ENCODE data around the gene PNMA8A.
A peak's percentile ranks its signal among the peaks of the same experiment; 100 is the strongest.
"Not testable (repeated sequence)": the region's sequence is repeated elsewhere in the genome, so short reads cannot be mapped to it uniquely, and the experiment has no call there.

Gene PNMA8A

GRCh38 chr19:46447006-46447405 is 24.4 kb downstream of the PNMA8A start:
- no peak overlapping the region for H3K27ac ChIP-seq (ENCODE audit: low read length)
- no peaks in the 10 kb centered on the region for H3K27me3 ChIP-seq (ENCODE audit: low read depth, low read length)
- H3K9me3 ChIP-seq (ENCODE audit: control insufficient read depth in 1 of 2, low read length in 2 of 2): no peaks in the 10 kb centered on the region
- H3K4me3 ChIP-seq (ENCODE audit: low read depth in 1 of 2, low read length in 2 of 2): no peak overlapping the region
- no peaks in the 10 kb centered on the region for H3K36me3 ChIP-seq (ENCODE audit: control insufficient read depth in 1 of 2, insufficient read depth in 2 of 2, low read length in 2 of 2)
- H3K4me1 ChIP-seq (ENCODE audit: control insufficient read depth in 1 of 2, insufficient read depth in 2 of 2, low read length in 2 of 2): no peaks in the 10 kb centered on the region

DNA sequence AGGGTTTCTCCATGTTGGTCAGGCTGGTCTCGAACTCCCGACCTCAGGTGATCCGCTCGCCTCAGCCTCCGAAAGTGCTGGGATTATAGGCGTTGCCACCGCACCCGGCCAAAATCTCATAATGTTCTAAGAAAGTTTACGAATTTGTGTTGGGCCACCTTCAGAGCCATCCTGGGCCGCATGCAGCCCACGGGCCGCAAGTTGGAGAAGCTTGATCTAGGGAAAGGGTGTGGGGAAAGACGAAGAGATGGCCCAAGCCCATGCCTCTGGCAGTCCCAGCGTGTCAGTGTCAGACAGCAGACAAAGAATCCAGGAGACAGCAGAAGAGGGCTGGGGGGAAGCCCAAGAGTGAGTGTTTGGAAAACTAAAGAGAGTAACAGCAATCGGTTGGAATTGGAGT is 25.3 kb downstream of the PNMA8A start:
- Histone ChIP-seq H3K4me1 (ENCODE audit: control insufficient read depth in 1 of 2, insufficient read depth in 2 of 2, low read length in 2 of 2) (no peaks in the 10 kb centered on the region), H3K27ac (ENCODE audit: low read length) (no peak overlapping the region), H3K27me3 (ENCODE audit: low read depth, low read length) (no peaks in the 10 kb centered on the region), H3K36me3 (ENCODE audit: control insufficient read depth in 1 of 2, insufficient read depth in 2 of 2, low read length in 2 of 2) (no peaks in the 10 kb centered on the region), H3K9me3 (ENCODE audit: control insufficient read depth in 1 of 2, low read length in 2 of 2) (no peaks in the 10 kb centered on the region), H3K4me3 (ENCODE audit: low read depth in 1 of 2, low read length in 2 of 2) (no peak overlapping the region)

GRCh38 chr19:46442808-46443450 is 28.4 kb downstream of the PNMA8A start:
- Histone ChIP-seq H3K4me1 (ENCODE audit: control insufficient read depth in 1 of 2, insufficient read depth in 2 of 2, low read length in 2 of 2) (no peaks in the 10 kb centered on the region), H3K27ac (ENCODE audit: low read length) (no peak overlapping the region), H3K4me3 (ENCODE audit: low read depth in 1 of 2, low read length in 2 of 2) (no peak overlapping the region), H3K36me3 (ENCODE audit: control insufficient read depth in 1 of 2, insufficient read depth in 2 of 2, low read length in 2 of 2) (no peaks in the 10 kb centered on the region), H3K9me3 (ENCODE audit: control insufficient read depth in 1 of 2, low read length in 2 of 2) (no peaks in the 10 kb centered on the region), H3K27me3 (ENCODE audit: low read depth, low read length) (no peaks in the 10 kb centered on the region)

- Histone ChIP-seq H3K27me3 (ENCODE audit: low read depth, low read length) (no peaks in the 10 kb centered on the region), H3K27ac (ENCODE audit: low read length) (no peak overlapping the region), H3K36me3 (ENCODE audit: control insufficient read depth in 1 of 2, insufficient read depth in 2 of 2, low read length in 2 of 2) (no peaks in the 10 kb centered on the region), H3K4me1 (ENCODE audit: control insufficient read depth in 1 of 2, insufficient read depth in 2 of 2, low read length in 2 of 2) (no peaks in the 10 kb centered on the region), H3K9me3 (ENCODE audit: control insufficient read depth in 1 of 2, low read length in 2 of 2) (no peaks in the 10 kb centered on the region), H3K4me3 (ENCODE audit: low read depth in 1 of 2, low read length in 2 of 2) (no peak overlapping the region)
Measured at GRCh38 chr19:46441866-46442265, 29.5 kb downstream of the PNMA8A start.

DNA sequence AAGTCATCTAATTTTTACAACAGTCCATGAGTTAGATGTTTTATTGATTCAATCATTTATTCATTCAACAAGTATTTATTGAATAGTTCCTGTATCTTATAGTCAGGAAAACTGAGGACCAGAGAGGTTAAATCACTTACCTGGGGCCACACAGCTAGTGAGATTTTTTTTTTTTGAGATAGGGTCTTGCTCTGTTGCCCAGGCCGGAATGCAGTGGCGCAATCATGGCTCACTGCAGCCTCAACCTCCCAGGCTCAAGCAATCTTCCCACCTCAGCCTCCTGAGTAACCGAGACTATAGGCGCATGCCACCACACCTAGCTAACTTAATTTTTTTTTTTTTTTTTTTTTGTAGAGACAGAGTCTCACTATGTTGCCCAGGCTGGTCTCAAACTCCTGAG is 35.7 kb downstream of the PNMA8A start:
- H3K9me3 ChIP-seq (ENCODE audit: control insufficient read depth in 1 of 2, low read length in 2 of 2); H3K4me1 ChIP-seq (ENCODE audit: control insufficient read depth in 1 of 2, insufficient read depth in 2 of 2, low read length in 2 of 2); H3K36me3 ChIP-seq (ENCODE audit: control insufficient read depth in 1 of 2, insufficient read depth in 2 of 2, low read length in 2 of 2); H3K4me3 ChIP-seq (ENCODE audit: low read depth in 1 of 2, low read length in 2 of 2); H3K27ac ChIP-seq (ENCODE audit: low read length); H3K27me3 ChIP-seq (ENCODE audit: low read depth, low read length): not testable (repeated sequence)

DNA sequence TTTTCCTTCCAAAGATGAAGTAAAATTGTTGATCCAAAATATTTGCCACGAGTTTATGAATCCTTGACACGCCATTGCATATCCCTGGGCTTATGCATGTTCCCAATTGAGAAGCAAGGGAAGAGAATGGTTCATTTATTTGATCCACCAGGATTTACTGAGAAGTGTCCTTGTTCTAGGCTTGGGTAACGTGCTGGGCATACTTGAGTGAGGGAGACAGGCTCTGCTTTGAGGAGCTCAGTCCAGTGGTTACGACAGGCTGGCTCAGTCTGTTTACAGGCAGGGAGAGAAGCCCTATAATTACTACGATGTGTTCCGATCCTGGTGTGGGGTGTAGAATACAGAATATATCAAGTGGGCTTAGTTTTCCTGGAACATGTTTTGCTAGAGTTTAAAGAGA is 36.4 kb downstream of the PNMA8A start:
- H3K4me3 ChIP-seq (ENCODE audit: low read depth in 1 of 2, low read length in 2 of 2): no peak overlapping the region
- no peak overlapping the region for H3K27ac ChIP-seq (ENCODE audit: low read length)
- no peaks in the 10 kb centered on the region for H3K27me3 ChIP-seq (ENCODE audit: low read depth, low read length)
- H3K4me1 ChIP-seq (ENCODE audit: control insufficient read depth in 1 of 2, insufficient read depth in 2 of 2, low read length in 2 of 2): no peaks in the 10 kb centered on the region
- H3K9me3 ChIP-seq (ENCODE audit: control insufficient read depth in 1 of 2, low read length in 2 of 2): no peaks in the 10 kb centered on the region
- H3K36me3 ChIP-seq (ENCODE audit: control insufficient read depth in 1 of 2, insufficient read depth in 2 of 2, low read length in 2 of 2): no peaks in the 10 kb centered on the region

- H3K27ac ChIP-seq (ENCODE audit: low read length); H3K4me3 ChIP-seq (ENCODE audit: low read depth in 1 of 2, low read length in 2 of 2); H3K9me3 ChIP-seq (ENCODE audit: control insufficient read depth in 1 of 2, low read length in 2 of 2); H3K27me3 ChIP-seq (ENCODE audit: low read depth, low read length); H3K4me1 ChIP-seq (ENCODE audit: control insufficient read depth in 1 of 2, insufficient read depth in 2 of 2, low read length in 2 of 2); H3K36me3 ChIP-seq (ENCODE audit: control insufficient read depth in 1 of 2, insufficient read depth in 2 of 2, low read length in 2 of 2): not testable (repeated sequence)
Measured at GRCh38 chr19:46433470-46433869, 37.9 kb downstream of the PNMA8A start.

DNA sequence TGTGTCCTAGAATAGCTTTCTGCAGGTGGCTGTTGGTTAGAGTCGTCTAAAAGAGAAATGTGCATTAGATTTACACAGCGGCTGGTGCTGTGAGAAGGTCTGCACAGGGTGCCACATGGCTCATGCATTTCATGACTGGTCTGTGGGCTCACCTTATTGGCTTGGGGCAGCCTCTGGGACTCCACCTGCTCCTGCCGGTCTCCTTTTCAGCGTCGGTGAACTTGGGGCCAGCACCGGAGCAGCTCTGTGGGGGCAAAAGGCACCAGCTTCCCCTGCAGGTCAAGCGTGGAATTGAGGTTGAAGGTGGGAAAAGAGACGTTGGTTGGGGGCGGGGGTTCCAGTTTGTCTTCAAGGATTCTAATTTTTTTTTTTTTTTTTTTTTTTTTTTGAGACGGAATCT is 39.5 kb downstream of the PNMA8A start:
- no peaks in the 10 kb centered on the region for H3K9me3 ChIP-seq (ENCODE audit: control insufficient read depth in 1 of 2, low read length in 2 of 2)
- peaks cover 0 to 3% of the 10 kb centered on the region in 2 donors for H3K4me1 ChIP-seq (ENCODE audit: control insufficient read depth in 1 of 2, insufficient read depth in 2 of 2, low read length in 2 of 2)
- peaks cover 4% of the 10 kb centered on the region for H3K27me3 ChIP-seq (ENCODE audit: low read depth, low read length)
- H3K27ac ChIP-seq (ENCODE audit: low read length): no peak overlapping the region
- no peaks in the 10 kb centered on the region for H3K36me3 ChIP-seq (ENCODE audit: control insufficient read depth in 1 of 2, insufficient read depth in 2 of 2, low read length in 2 of 2)
- no peak overlapping the region for H3K4me3 ChIP-seq (ENCODE audit: low read depth in 1 of 2, low read length in 2 of 2)

- peaks cover 0 to 12% of the 10 kb centered on the region in 2 donors for H3K4me1 ChIP-seq (ENCODE audit: control insufficient read depth in 1 of 2, insufficient read depth in 2 of 2, low read length in 2 of 2)
- no peak overlapping the region for H3K27ac ChIP-seq (ENCODE audit: low read length)
- no peaks in the 10 kb centered on the region for H3K9me3 ChIP-seq (ENCODE audit: control insufficient read depth in 1 of 2, low read length in 2 of 2)
- peaks cover 4% of the 10 kb centered on the region for H3K27me3 ChIP-seq (ENCODE audit: low read depth, low read length)
- H3K36me3 ChIP-seq (ENCODE audit: control insufficient read depth in 1 of 2, insufficient read depth in 2 of 2, low read length in 2 of 2): no peaks in the 10 kb centered on the region
- no peak overlapping the region for H3K4me3 ChIP-seq (ENCODE audit: low read depth in 1 of 2, low read length in 2 of 2)
Measured at GRCh38 chr19:46429999-46430398, 41.4 kb downstream of the PNMA8A start.

DNA sequence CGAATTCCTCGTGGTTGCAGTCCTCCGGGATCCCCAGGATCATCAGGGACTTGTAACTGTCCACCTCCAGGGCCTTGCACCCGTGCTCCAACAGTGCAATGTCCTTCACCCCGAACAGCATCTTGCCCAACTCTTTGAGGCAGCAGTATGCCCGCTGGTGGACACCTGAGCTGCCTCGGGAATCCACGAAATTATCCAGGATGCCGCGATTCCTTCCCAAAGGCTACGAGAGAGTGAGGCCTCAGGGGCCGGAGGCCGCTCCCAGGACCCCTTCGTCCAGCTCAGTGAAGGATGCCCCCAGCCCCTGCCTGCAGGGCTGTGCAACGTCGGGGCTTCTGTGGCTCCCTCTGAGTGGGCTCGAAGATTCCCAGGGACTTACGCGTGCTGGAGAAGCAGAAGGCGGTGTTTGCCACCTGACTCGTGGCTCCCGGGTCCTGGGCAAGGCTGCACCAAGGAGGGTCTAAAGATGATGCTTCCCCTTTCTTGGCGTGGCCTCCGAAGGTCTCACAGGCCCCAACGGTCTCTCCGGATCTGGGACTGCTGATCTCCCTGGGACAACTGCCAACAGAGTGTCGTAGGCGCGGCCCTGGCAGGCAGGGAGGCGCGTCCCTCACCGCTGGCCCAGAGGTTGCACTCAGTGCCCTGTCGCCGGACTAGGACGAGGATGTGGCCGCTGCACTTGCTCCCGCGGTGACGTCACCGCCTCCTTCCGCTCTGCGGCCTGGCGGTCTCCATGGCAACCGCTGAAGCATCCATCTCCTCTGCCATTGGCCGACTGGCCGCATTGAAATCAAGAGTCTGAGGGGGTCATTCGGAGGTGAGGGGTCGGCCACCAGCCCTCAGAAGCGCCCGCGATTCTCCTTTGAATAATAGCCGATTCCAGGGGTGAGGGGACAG is 42.9 kb downstream of the PNMA8A start, which contains the start of gene PNMA8C:
TSS of gene PNMA8C (minus strand) at position 698 of the 897 bp plus-strand sequence. CDS start at position 121, 577 bp downstream.
- Histone ChIP-seq H3K9me3 (ENCODE audit: control insufficient read depth in 1 of 2, low read length in 2 of 2) (no peaks in the 10 kb centered on the region), H3K36me3 (ENCODE audit: control insufficient read depth in 1 of 2, insufficient read depth in 2 of 2, low read length in 2 of 2) (no peaks in the 10 kb centered on the region), H3K4me3 (ENCODE audit: low read depth in 1 of 2, low read length in 2 of 2) (peak within 1 kb of the TSS in 1 of 2 donors; percentile 53), H3K27ac (ENCODE audit: low read length) (no peak within 1 kb of the TSS), H3K4me1 (ENCODE audit: control insufficient read depth in 1 of 2, insufficient read depth in 2 of 2, low read length in 2 of 2) (peaks cover 0 to 12% of the 10 kb centered on the region in 2 donors), H3K27me3 (ENCODE audit: low read depth, low read length) (peaks cover 4% of the 10 kb centered on the region)

- peaks cover 4% of the 10 kb centered on the region for H3K27me3 ChIP-seq (ENCODE audit: low read depth, low read length)
- no peaks in the 10 kb centered on the region for H3K9me3 ChIP-seq (ENCODE audit: control insufficient read depth in 1 of 2, low read length in 2 of 2)
- no peak overlapping the region for H3K4me3 ChIP-seq (ENCODE audit: low read depth in 1 of 2, low read length in 2 of 2)
- no peak overlapping the region for H3K27ac ChIP-seq (ENCODE audit: low read length)
- H3K36me3 ChIP-seq (ENCODE audit: control insufficient read depth in 1 of 2, insufficient read depth in 2 of 2, low read length in 2 of 2): no peaks in the 10 kb centered on the region
- H3K4me1 ChIP-seq (ENCODE audit: control insufficient read depth in 1 of 2, insufficient read depth in 2 of 2, low read length in 2 of 2): peaks cover 0 to 12% of the 10 kb centered on the region in 2 donors
Measured at GRCh38 chr19:46427518-46428045, 43.8 kb downstream of the PNMA8A start.

All from muscle layer of duodenum (tissue), 2 donors.